Stomach (tissue), 9 donors: Measurements from ENCODE around the gene MPZL2. TPM values are rescaled to one million over a fixed set of nuclear protein-coding genes. Genes with fewer than 3 reads are reported as not detected.

ENCODE experiments used
- DNase-seq, 2 donors: peaks; one replicate each; pipeline versions ENCODE4 v3.0.0 to v3.0.0-alpha.2; 2013 to 2019
- H3K27ac ChIP-seq, 5 donors: fragments of 200-600 bp in 4 of 5; sonication (generic) in 4 of 5; one replicate each; pipeline ENCODE4 v1.5.1; 2013 to 2019; ENCODE audit warnings: mild to moderate bottlenecking in 1 of 5, moderate library complexity in 1 of 5
- H3K27me3 ChIP-seq, 3 donors: fragments of 200-600 bp; sonication (generic); one replicate each; pipeline ENCODE4 v1.5.1; 2017 to 2019; ENCODE audit warnings: mixed run types in 1 of 3
- H3K36me3 ChIP-seq, 4 donors: fragments of 200-600 bp; sonication (generic); 1 replicate in 3 of 4; 2 replicates in 1 of 4; pipeline ENCODE4 v1.5.1; 2016 to 2019
- H3K4me1 ChIP-seq, 4 donors: fragments of 200-600 bp; sonication (generic); one replicate each; pipeline ENCODE4 v1.5.1; 2016 to 2019
- H3K4me3 ChIP-seq, 4 donors: fragments of 200-600 bp; sonication (generic) in 3 of 4; one replicate each; pipeline ENCODE4 v1.5.1; 2016 to 2019; ENCODE audit warnings: mild to moderate bottlenecking in 1 of 4
- H3K9me3 ChIP-seq, 4 donors: fragments of 200-600 bp; sonication (generic); one replicate each; pipeline ENCODE4 v1.5.1; 2016 to 2019
- CTCF ChIP-seq, 7 experiments: fragments of 450-650 bp in 4 of 7; fragments of 200-600 bp in 3 of 7; sonication (generic) in 3 of 7; IDR thresholded peaks; one replicate each; pipeline ENCODE4 v1.5.1; 2016 to 2019; ENCODE audit warnings: antibody characterized with exemption in 7 of 7, control low read depth in 2 of 7, mild to moderate bottlenecking in 1 of 7
- EP300 ChIP-seq: sonication (generic); formaldehyde crosslinking; IDR thresholded peaks from one replicate; pipeline ENCODE4 v1.6.1; 2017; ENCODE audit warnings: antibody characterized with exemption
- POLR2A ChIP-seq, 4 donors: fragments of 450-650 bp; IDR thresholded peaks; one replicate each; pipeline ENCODE4 v1.6.1; 2016; ENCODE audit warnings: antibody characterized with exemption in 4 of 4, control low read depth in 2 of 4, mild to moderate bottlenecking in 1 of 4, moderate library complexity in 1 of 4
- POLR2AphosphoS5 ChIP-seq, 3 donors: sonication (generic); formaldehyde crosslinking; IDR thresholded peaks; one replicate each; pipeline ENCODE4 v1.6.1; 2016; ENCODE audit warnings: antibody characterized with exemption in 3 of 3
- WGBS, 5 donors: extraction: QIAGEN DNeasy Blood & Tissue Kit in 3 of 5; methylation state at CpG; one replicate each; pipeline versions ENCODE4 v1.1.5 to v1.1.7; 2013 to 2018; 5-methylcytosine and 5-hydroxymethylcytosine counted together
- intact Hi-C: fragments of 100-400 bp; cut with DNase I; formaldehyde crosslinking; loops from one replicate; pipeline ENCODE4 v1.15.1; 2023; ENCODE audit warnings: low total_unique reads
- polyA plus RNA-seq, 3 donors: library from polyadenylated mRNA; stranded (reverse); fragments of 200-250 nt; gene quantifications; one replicate each; pipeline ENCODE4 v1.2.3, GENCODE V29; 2013
- total RNA-seq, 5 donors: library from RNA; depleted of rRNA; stranded (reverse); fragments of >200 nt; gene quantifications; one replicate each; pipeline versions ENCODE4 v1.1.0 to v1.2.3, GENCODE V29; 2014 to 2016
- donor health status: healthy with polysubstance abuse.
- donor health status: Bipolar disorder and iron deficiency.
- donor health status: healthy.

The MPZL2 gene
- total and polyA plus RNA-seq, 8 donors = 0.58 to 97.2 (median 48.4) TPM

GRCh38 chr11:118212131-118212725 is 51.9 kb downstream of the MPZL2 start:
- Histone ChIP-seq H3K4me1 (peaks cover 0 to 56% (median 14%) of the 10 kb centered on the region in 4 donors), H3K27ac (peak overlapping the region in 2 of 5 donors; percentile 34 to 66), H3K4me3 (no peak overlapping the region), H3K9me3 (no peaks in the 10 kb centered on the region), H3K36me3 (peaks cover 0 to 3% (median 0%) of the 10 kb centered on the region in 4 donors), H3K27me3 (peaks cover 0 to 30% (median 0%) of the 10 kb centered on the region in 3 donors)
- intact Hi-C loops = no loop called here
- peak; percentile 47 to 64 for DNase-seq
- TF ChIP-seq POLR2AphosphoS5 (IDR thresholded peaks at IDR 0.05) (peak in 1 of 3 donors; percentile 57), CTCF (IDR thresholded peaks at IDR 0.05) (no peak)
- 49 to 73% (median 59%) methylated on average over 7 of the region's 7 CpGs for WGBS, 5 donors

GRCh38 chr11:118211006-118211405 is 53.1 kb downstream of the MPZL2 start:
- Histone ChIP-seq H3K9me3 (no peaks in the 10 kb centered on the region), H3K4me1 (peaks cover 0 to 55% (median 14%) of the 10 kb centered on the region in 4 donors), H3K27ac (no peak overlapping the region), H3K4me3 (no peak overlapping the region), H3K36me3 (peaks cover 0 to 3% (median 0%) of the 10 kb centered on the region in 4 donors), H3K27me3 (peaks cover 0 to 32% (median 0%) of the 10 kb centered on the region in 3 donors)
- 64 to 80% (median 68%) methylated on average over 6 of the region's 6 CpGs for WGBS, 5 donors
- no peak for DNase-seq
- intact Hi-C loops = no loop called here
- TF ChIP-seq POLR2A (IDR thresholded peaks at IDR 0.05) (no peak), POLR2AphosphoS5 (IDR thresholded peaks at IDR 0.05) (no peak), CTCF (IDR thresholded peaks at IDR 0.05) (no peak), EP300 (no peak)

GRCh38 chr11:118210323-118210722 is 53.8 kb downstream of the MPZL2 start:
- intact Hi-C loops = no loop called here
- 90 to 97% (median 94%) methylated on average over 7 of the region's 7 CpGs for WGBS, 5 donors
- no peak overlapping the region for H3K27ac ChIP-seq
- no peak overlapping the region for H3K4me3 ChIP-seq
- TF ChIP-seq EP300 (no peak), CTCF (IDR thresholded peaks at IDR 0.05) (no peak)
- H3K4me1 ChIP-seq = peaks cover 0 to 54% (median 14%) of the 10 kb centered on the region in 4 donors
- DNase-seq = no peak
- H3K36me3 ChIP-seq = peaks cover 0 to 3% (median 0%) of the 10 kb centered on the region in 4 donors
- H3K9me3 ChIP-seq = no peaks in the 10 kb centered on the region
- H3K27me3 ChIP-seq = peaks cover 0 to 32% (median 0%) of the 10 kb centered on the region in 3 donors

- no peak for DNase-seq
- H3K27ac ChIP-seq = no peak overlapping the region
- intact Hi-C loops = loop anchor here (10.0 kb wide), 1 partner anchor 156 kb away; no protein-coding TSS in a partner anchor
- no peaks in the 10 kb centered on the region for H3K9me3 ChIP-seq
- peaks cover 0 to 48% (median 11%) of the 10 kb centered on the region in 4 donors for H3K4me1 ChIP-seq
- no peak for TF ChIP-seq CTCF (IDR thresholded peaks at IDR 0.05)
- TF ChIP-seq EP300 = no peak
- TF ChIP-seq POLR2AphosphoS5 (IDR thresholded peaks at IDR 0.05) = no peak
- no peak for TF ChIP-seq POLR2A (IDR thresholded peaks at IDR 0.05)
- H3K36me3 ChIP-seq = peaks cover 0 to 3% (median 0%) of the 10 kb centered on the region in 4 donors
- 76 to 89% (median 86%) methylated on average over 3 of the region's 3 CpGs for WGBS, 5 donors
- H3K4me3 ChIP-seq = no peak overlapping the region
- H3K27me3 ChIP-seq = peaks cover 0 to 32% (median 0%) of the 10 kb centered on the region in 3 donors
Measured at GRCh38 chr11:118209033-118209432, 55.1 kb downstream of the MPZL2 start.
